C1 segment of cervical spinal cord (tissue), 14 donors: ENCODE results near the gene SCN2B.

Experiments used
- DNase-seq, 14 donors: peaks; one replicate each; lab custom pipeline; 2025; lab: John Stamatoyannopoulos, UW

Gene SCN2B

DNA sequence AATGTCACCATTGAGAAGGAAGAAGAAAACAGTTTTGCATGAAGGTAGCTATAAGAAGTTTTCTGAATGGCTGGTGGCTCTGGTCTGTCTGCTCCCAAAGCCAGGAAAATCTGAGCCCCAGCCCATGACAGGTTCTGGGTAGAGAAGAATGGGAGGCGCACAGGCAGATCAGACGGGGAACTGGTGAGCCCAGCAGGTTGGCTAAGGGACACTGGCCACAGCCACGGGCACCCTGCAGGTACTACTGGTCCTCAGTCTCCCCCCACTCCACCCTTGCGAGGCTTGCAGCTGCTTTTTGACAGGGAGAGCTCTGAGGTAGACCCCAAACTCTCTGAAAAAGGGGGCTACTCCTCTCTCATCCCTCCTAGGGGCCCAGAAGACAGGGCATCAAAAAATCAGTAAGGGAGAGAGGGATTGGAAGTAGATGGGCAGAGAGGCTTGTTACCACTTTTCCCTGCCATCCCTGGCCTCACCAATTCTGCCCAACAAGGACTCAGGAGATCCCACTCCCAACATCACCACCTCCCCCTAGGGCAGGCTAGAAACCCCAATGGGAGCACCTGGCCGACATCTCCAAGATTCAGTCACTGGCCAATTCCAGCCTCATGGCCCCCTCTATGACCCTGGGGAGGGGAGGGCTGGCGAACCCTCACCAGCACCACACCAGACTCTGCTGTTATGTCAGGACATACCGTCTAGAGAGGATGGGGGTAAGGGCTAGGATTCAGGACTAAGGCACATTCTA is 41.2 kb downstream of the SCN2B start:
- DNase-seq, result no peak

DNA sequence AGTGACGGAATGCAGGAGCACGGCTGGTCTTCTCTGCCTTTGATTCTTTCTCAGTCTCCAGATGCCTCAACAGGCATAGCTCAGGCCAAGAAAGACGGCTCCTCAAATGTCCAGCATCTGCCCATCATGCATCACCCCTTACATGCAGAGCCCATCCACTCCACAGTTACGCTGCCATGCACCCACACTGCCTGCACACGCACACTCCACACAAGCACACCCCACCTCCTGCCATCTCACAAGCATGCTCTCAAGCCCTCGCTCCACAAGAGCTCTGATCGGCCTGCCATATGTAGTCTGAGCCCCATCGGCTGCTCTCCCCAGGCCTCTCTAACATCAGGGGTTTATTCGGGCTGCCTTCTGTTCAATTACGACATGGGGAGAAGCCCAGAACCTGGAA is 42.6 kb downstream of the SCN2B start:
- no peak for DNase-seq

DNA sequence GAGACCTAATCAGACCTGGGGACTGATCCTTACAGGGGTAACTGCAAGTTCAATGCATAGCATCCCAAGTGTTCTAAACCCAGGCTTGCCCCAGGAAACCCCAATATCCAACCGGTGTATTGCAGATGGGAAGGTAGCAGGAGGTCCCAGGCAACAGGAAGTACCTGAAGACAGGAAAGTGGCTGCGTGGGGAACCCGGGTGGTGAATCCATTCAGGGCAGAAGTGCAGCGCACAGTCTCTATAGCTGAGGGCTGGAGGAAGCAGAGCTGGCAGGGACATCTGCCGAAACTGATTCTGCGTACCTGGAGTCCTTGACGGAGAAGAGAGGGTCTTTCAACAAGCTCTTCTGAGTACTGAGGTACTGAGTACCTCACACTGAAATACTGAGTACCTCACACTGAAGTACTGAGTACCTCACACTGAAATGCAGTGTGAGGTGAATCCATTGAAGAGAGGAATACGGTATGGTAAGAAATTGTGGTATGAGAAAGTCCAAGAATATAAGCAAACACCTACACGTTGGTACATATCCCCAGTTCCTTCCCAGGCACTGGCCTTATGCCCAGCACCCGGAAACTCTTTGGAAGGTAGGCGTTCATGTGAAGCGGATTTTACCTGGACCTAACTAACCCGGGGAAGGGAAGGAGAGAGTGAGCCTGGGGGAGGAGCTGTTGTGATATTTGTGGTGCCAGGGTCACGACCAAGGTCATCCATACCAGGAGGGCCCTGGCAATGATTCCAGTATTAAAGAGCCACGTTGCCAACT is 43.9 kb downstream of the SCN2B start:
- DNase-seq, result no peak

- no peak for DNase-seq
Observed at GRCh38 chr11:118129471-118130172, 46.8 kb downstream of the SCN2B start.

DNA sequence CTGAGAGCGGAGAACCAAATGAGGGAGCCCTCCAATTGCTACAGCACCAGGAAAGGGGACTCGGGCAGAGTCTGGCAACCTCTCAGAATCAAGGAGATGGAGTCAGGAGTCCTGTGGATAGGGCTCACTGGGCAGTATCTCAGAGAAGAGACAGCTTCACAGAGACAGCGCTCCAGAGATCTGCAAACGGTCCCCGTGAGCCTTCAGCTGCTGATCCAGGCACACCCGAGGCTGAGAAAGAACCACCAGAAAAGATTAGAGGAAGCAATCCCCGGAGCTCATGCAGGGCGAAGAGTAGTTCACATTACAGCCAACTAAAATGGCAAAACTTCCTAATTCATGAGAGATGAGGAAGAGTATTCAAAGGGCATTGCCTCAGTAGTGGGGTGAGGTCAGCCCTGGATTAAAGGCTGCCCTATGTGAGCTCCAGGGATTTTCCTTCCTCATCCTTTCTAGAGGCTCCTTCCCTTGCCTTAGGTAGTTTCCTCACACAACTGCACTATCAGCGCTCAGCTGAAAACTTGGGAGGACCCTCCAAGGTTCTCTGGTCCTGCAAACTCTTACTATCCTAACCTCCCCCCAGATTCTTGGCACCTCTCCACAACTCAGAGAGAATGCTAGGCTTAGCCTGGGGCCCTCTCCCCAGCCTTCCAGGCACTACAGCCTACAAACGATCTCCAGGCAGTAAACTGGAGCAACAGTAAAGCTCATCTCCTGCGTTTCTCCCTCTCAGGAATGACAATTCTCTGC is 47.5 kb downstream of the SCN2B start:
- DNase-seq, result no peak

- no peak for DNase-seq
Observed at GRCh38 chr11:118128310-118128709, 48.1 kb downstream of the SCN2B start.

- DNase-seq, result no peak
Observed at GRCh38 chr11:118126082-118126838, 50.2 kb downstream of the SCN2B start.

DNA sequence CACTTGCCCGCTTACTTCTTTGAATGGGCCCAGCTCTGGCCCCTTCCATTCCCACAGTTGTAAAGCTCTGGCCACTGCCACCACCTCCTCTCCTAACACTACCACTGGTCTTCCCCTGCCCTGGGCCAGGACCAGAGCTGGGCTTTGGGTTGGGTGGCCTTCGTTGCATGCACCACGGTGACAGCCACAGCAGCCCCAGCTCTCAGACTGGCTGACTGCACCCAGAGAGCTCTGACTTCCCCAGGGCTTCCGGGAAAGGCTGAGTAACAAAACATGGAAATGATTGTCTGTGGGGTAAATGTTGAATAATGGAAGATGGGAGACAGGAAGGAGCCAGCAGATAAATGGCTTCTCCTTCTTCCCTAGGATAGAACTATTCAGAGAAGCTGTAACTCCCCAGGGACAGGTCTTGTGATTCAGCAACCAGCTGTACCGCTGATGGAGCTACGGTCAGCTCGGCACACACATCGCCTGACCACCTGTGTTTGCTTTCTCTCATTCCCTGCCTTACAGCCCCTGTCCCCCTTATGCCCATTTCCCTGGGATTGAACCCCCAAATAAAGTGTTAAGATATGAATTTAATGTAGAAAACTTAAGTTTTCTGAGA is 51.4 kb downstream of the SCN2B start:
- no peak for DNase-seq

DNA sequence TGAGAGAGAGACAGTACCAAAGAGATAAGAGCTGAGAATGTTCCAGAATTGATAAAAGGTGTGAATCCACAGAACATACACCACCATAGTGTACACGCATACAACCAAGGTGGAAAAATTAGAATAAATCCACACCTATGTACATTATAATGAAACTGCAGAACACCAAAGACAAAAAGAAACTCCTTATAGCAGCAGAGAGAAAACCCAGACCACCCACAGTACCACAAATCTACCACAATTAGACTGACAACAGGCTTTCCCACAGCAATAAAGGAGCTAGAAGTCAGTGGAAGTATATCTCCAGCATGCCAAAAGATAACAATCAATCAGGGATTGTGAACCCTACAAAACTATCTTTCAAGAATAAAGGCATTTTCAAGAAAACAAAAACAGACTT is 55.6 kb downstream of the SCN2B start:
- no peak for DNase-seq

GRCh38 chr11:118117790-118118601 is 58.4 kb downstream of the SCN2B start:
- no peak for DNase-seq

GRCh38 chr11:118115048-118115447 is 61.4 kb downstream of the SCN2B start:
- no peak for DNase-seq

DNA sequence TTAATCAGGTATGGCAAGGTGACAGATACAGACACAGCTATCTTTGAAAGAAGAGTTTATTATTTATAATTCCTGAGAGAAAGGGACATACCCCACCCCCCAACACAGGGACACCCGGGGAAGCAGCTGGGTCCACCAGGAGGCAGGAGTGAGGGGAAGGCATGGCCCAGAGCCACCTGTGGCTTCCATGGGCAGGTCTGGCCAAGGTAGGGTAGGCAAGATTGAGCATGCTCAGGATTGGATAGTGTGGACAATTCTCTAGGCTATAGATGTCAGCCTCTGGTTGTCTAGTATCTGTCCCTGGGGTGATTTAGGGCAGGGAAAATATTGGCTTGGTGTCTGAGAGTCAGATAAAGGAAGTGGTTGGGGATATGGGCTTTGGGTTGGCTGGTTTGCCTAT is 62.2 kb downstream of the SCN2B start:
- DNase-seq, result no peak

GRCh38 chr11:118112711-118113430 is 63.6 kb downstream of the SCN2B start:
- DNase-seq, result no peak
